ENCODE results near the gene NPHP4.

The NPHP4 gene

DNA sequence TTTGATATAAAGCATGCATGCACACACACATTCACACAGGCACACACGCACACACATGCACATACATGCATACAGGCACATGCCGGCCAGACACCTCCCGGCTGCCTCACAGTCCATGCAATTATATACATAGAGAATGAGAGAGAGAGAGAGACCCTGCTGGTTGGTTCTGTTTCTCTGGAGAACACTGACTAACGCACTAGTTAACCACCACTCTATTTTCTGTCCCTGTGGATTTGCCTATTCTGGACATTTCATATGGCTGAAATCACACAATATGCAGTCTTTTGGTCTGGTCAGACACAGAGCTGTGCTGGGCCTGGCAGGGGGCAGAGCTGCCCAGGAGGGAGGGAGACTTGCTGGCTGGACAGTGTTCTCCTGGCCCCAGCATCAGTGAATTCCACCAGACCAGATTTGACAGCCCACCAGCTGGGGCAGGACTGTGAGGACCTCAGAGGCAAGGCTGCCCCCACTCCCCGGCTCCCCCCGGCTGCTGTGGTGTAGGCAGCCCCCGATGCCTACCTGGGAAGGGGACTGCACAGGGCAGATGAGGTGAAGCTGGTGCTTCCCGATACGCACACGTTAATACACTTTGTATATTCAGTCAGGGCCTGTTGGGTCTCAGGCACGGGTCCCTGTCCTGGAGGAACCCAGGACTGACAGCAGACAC is 152.2 kb downstream of the NPHP4 start:
- FAIRE-seq: no peak

DNA sequence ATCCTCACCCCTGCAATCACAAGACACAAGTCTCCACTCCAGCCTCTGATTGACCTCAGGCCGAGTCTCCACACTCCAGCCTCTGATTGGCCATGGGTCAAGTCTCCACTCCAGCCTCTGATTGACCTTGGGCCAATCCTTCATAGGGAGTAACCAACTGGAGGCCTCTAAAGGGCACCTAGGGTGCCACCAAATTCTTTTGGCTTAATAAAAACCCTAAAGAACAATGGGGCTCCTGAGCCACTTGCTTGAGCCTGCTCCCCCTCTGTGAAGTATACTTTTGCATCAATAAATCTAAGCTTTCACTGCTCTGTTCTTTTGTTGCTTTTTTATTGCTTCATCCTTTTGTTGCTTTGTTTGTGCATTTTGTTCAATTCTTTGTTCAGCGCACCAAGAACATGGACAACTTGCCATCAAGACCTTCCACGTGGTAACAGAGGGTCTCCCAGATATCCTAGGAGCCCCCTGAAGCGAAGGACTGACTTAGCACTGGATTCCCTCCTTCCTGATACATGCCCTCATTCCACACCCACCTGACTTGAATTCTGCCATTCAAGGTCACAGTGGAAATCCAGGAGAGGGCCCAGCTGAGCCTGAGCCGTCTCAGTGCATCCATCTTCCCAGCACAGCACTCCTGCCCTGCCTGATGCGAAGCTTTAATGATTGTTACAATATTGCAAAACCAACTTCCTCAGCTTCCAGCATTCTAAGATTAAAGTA is 152.9 kb downstream of the NPHP4 start:
- FAIRE-seq: no peak

DNA sequence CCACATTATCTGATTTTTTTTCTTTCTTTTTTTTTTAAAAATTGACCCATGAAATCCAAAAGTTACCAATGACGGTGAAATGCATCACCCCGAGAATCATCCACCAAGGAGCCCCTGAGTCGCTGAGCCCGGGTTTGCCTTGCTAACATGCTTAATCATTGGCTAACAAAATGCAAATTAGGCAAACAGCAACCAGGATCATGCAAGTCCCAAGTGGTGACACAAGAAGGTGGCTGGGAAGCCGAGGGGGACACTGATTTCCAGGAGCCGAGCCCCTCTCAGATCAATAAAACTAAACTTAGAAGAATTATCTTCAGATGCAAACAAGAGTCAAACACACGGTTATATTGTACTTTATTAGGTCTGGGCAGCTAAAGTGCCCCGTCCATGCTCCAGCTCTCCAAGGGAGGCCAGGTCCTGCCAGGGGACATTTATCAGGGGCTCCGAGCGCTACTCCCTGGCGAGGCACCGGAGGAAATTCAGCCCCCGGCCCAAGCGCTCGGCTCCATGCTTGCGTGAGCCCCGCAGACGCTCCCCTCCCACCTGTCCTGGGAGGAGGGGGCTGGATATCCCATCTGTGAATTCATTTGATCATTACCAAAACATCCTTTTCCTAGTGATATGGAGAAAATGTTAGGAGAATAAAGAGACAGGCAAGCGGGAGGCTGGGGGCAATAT is 154.1 kb downstream of the NPHP4 start:
- no peak for FAIRE-seq

DNA sequence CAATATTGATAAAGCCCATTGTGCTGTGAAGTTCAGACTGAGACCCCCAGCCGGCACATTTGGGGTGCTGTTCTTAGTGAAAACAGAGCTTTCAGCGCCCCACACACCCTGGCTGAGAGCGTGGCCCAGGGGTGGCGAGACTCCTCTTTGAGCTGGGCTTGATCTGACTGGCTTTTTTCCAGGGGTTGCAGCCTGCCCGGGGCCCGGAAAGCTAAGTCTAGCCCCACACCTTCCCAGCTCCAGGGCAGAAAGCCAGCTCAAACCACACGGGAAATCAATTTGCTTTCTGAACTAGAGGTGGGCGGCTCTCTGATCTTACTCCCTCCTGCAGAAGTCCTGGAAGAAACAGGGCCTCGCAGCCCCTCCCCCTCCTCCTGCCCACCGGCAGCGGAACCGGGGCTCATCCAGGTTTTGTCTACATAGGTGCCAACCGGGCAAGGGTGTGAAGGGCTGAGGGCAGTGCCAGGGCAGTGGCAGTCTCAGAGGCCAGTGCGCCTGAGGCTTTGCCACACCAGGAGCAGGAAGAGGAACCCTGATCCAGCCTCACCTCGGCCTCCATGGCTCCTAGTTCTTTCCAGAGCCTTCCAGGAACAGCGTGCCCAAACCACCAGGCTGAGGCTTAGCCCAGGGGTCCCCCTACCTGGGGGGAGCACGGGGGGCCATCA is 155.3 kb downstream of the NPHP4 start:
- FAIRE-seq: no peak

DNA sequence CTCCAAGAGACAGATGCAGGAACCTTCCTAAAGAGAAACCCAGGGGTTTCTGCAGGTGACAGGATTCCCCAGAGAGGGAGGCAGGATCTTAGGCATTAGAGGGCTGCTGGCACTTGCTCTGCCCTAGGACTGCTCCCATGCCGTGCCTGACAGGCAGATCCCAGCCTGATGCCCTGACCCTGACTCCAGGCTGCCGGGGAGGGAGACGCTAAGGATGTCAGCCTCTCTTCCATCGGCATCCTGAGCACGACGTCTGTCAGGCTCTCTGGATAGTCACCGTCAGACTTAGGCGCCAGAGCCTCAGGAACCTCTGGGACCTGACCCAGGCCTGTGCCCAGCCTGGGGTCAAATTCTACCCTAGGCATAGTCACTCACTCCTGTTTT is 157.1 kb downstream of the NPHP4 start:
- no peak for FAIRE-seq

DNA sequence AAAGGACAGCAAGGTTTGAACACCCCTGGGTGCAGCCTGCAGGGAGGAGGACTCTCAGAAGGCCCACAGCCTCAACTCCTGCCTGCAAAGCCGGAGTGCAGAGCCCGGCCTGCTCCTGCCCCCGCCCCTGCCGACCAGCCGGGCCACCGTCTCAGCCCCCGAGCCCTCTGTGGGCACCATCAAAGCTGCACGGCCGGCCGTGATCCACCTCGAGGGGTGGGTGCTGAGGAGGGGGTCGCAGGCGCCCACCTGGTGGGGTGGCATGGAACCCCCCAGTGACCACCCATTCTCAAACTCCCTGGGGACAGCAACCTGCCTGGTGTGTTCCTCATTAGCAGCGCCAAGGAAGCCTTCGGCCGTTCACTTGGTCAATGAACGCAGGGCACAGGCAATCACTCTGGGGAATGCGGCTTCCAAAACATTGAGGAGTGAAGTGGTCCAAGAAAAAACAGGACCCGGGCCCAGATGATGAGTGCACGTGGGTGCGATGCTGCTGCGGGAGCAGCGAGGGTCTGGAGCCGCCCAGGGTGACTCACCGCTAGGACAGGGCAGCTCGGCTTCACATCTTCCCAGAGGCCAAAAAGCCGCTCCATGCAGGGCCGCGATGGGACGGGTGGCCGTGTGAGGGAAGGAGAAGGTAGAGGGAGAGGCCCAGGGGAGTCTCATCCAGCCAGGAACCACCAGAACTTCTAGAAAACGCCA is 157.6 kb downstream of the NPHP4 start:
- no peak for FAIRE-seq

DNA sequence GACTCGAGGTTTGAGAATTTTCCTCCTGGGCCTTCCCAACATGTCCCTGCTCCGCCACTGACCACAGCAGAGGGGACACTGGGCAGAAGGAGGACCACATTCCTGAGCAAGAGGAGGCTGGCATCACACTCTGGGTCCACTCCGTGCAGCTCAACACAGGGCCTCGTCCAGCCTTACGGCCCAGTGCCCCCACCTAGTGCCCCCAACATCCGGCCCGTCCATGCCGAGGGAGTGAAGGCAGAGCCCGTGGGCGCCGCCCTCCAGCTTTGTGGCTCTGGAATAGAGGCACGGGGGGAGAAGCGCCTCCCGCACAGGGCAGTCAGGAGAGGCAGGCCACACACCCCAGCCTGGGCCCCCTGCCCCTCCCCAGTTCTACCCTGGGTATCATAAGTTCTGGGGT is 158.3 kb downstream of the NPHP4 start:
- FAIRE-seq: no peak

DNA sequence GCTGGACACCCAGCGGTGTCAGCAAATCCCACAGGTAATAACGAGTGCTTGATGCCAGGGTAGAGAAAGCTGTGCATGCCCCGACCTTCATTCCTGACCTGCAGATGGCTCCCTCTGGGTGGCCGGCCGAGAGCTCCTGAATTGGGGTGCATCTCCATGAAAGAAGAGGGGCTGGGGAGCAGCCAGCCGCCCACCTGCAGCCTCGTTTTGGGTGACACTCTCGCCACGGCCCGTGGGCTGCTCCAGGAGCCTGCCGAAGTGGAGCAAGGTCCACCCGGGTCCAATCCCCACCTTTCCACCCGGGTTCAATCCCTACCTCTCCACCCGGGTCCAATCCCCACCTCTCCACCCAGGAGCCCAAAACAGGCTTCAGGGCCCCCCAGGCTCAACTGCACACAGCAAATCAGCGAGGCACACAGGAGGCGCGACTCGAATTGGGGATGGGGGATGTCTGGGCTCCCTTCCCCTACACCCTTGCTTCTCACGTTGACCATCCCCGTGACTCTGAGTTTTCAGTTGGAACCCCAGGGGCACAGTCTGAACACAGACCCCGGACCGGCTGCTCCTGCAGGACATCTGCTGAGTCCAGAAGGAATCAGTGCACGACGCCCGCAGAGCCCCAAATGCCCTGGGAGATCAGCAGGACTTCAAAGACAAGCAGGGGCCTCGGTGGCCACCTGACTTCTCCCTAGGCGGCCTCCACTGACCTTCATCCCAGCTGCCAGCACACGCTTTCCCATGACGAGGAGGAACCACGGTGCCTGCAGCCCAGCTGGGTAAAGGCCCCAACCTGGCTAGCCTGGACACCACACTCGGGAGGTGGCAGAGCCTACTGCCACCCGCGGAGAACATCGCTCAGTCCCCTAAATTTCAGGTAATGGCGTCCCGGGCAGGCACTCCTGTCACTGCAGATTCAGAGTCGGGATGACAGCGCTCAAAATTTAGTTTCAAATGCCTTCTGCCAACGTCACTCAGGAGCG is 159.0 kb downstream of the NPHP4 start:
- no peak for FAIRE-seq

DNA sequence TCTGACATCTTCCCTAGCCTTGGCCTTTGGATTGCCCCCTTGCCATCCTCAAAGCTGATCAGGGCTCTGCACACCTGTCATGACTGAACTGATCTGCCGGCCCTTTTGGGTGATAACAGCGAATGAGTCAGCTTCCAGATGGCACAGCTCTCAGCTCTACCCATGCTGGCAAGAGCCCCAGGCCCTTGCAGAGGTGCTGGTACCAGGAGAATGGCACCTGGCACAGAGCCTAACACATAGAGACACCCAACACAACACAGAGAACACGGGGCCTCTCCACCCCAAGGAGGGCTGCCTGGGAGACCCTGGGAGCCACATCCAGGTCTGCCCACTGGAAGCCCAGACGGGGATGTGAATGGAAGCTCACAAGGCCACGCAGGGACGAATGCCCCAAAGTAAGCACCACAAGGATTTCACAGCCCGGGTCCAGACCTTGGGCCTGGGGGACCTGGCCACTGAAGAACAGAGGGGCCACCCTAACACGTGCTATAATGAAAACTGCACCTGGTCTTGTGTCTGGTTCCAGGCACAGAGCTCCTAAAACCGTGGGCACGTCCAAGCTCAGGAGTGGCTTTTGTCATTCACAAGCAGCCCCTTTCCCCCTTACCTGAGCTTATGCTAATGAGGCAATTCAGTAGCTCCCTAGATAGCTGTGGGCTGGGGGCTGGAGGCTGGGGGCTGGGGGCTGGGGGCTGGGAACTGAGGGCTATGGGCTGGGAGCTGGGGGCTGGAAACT is 160.5 kb downstream of the NPHP4 start:
- FAIRE-seq: no peak

DNA sequence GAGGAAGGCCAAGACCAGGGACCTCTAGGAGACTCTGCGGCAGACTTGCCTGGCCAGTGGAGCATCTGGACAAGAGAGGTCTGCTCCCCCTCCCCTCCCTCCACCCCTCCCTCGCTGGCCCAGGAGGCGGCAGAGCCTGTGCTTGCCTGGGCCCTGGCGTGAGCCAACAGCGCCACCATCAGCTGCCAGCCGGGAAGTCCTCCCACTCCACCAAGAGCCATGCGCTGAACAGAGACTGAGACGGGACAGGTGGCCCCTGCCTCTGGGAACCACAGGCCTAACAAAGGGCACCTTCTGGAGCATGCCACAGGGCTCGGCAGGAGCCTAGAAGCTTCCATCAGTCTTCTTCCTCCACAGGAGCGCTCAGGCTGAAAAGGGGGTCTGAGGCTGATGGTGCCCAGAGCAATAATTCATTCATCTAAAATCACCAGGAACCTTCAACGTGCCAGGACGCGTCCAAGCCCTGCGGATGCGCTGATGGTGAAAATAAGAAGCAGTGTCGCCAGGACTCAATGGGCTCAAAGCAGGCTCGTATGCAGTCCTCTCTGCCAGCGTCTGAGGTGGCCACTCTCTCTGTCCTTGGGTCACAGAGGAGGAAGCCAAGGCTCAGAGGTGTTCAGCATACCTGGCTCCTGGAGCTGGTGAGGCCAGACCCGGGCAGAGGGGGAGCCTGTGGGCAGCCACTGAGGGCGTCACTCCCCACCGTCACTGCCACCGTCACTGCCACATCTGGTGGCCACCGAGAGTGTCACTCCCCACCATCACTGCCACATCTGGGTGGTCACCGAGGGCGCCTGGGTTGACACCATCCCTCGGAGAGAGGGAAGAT is 161.2 kb downstream of the NPHP4 start:
- FAIRE-seq: no peak

DNA sequence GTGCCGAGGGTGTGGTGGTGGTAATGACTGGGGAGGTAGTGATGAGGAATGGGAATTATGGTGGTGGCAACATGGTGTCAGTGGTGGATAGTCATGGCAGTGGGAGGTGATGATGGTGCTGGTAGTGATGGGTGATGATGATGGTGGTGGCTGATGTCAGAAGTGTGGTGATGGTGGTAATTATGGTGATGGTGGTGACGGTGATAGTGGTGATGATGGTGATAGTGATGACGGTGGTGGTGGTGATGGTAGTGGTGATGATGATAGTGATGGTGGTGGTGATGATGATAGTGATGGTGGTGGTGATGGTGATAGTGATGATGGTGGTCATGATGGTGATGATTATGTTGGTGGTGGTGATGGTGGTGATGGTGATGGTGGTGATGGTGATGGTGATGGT is 162.8 kb downstream of the NPHP4 start:
- no peak for FAIRE-seq

DNA sequence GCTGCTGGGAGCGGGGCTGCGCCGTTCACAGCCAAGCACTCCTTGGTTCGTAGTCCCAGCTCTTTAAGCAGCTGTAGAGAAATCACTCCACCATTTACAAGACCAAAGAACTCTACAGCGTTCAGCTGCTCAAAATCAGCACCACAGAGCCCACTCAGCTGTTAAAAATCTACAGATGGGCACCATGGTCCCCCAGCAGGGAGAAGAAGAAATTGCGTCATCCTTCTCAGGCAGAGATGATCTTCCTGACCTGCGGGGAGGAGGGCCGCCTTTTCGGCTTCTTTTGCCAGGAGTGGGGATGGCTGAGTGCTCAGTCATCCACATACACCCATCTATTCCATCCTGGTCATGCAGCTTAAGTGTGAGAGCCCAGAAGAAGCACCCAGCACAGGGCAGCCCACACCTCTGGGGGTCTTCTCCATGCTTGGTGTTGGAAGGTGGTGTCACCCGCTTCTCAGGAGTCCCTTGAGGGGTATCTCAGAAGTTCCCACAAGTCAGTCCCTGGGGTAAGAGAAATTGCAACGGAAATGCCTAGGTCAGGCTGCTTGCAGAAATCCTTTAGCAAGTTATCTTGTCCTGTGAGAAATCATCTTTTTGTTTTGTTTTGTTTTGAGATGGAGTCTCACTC is 163.8 kb downstream of the NPHP4 start:
- no peak for FAIRE-seq

DNA sequence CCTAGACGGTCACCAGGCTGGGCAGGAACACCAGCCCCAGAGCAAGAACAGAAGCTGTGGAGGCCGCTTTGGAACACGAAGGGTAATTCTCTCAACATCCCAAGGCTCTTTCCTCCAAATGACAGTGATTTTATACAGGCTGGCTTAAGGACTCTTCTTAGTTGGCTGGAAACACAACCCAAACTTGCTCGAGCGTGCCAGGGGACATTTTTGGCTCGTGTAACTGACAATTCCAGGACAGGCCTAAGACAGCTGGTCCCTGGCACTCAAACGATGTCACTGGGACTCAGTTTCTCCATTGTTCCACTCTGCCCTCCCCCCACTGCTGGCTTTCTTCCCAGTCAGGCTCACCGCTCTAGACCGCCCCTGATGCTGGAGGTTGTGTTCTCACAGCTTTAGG is 164.7 kb downstream of the NPHP4 start:
- no peak for FAIRE-seq

DNA sequence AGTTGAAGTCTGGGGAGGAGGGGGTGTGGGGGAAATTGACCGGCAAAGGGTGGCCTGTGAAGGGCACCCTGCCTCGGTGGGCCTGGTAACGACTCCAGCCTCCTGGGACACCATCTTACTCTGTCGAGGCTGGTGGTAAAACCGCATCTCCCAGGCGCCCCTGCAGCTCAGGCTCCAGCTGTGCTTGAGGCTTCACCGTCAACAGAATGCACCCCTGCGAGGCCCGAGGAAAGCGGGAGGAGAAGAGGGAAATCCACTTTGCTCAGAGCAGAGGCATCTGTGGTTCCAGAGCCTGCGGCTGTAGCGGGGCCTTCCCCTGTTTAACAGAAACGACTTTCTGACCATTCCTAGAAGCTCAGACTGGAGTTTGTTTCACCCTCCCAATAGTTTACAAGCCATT is 165.6 kb downstream of the NPHP4 start:
- FAIRE-seq: no peak

DNA sequence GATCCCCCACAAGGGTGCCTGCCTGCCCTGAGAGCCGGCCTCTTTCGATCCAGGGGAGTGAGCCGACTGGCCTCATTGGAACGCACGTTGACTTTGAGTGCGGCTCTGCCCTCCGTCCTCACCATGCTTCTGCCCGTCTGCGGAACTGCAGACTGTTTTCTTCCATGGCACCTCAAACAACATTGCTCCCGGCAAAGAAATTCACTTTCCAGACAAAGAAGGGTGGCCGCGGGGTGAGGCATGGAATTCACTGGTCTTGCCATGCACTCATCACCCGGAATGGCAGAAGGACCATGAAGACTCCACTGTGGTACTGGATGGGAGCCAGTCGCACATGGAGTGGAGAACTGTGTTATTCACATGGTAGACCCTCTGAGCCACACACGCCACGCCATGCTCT is 169.5 kb downstream of the NPHP4 start:
- no peak for FAIRE-seq

DNA sequence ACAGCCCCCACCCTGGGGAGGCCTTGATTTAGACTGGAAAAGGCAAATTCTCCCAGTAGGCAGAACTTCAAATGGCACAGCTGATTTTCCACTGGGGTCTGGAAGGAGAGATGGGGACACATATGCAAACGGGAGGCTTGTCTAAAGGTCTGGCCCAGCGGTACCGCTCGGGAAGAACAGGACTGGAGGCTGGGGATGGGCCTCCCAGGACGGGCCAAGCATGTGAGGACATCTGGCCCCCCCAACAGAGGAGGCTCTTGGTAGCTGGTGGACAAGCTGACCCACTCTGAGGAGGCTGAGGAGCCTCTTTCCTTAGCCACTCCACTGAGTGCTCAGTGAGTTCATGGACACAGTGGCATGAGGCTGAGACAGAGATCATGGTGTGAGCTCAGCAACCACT is 170.0 kb downstream of the NPHP4 start:
- no peak for FAIRE-seq

DNA sequence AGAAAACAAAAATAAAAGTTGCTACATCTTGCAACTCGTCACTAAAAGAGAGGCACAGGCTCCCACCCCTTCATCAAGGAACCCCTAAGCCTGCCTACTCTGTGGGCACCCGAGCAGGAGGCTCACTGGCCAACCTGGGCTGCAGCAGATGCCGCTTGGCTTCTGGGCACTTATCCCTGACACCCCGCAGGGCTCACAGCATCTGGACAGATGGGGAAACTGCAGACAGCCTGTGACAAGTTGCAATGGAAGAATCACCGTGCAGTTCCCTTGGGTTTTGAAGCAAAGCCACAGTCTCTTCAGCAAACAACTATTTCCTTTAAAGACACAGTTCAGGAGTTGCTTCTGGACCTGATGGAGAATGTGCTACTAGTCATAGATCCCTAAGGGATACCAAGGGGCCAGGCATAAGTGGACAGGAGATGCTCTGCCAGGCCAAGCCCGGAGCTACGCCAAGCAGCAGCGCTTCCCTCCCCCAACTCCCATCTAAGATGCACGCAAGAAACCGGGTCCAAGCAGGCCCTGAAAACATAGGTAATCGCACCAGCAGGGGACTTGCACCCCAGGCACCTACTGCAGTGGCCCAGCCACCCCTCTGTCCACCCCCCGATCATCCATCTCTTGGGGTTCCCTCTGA is 170.6 kb downstream of the NPHP4 start:
- FAIRE-seq: no peak

DNA sequence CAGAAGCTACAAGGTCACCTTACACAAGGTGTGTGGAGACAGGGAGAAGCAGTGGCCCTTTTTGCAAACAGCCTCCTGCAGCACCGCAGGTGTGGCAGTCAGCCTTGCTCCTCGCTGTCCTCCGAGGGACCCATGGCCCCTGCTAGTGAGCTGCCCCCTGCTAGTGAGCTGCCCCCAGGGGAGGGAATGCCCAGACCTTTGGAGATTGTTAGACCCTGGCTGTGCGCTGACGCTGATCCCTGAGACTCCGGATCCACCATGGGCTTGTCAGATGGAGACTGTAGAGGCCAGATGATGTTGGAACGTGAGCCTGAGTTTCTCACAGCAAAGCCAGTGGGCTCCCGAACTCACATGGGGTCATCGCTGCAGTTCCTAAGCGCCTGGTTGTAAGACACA is 172.2 kb downstream of the NPHP4 start:
- no peak for FAIRE-seq

DNA sequence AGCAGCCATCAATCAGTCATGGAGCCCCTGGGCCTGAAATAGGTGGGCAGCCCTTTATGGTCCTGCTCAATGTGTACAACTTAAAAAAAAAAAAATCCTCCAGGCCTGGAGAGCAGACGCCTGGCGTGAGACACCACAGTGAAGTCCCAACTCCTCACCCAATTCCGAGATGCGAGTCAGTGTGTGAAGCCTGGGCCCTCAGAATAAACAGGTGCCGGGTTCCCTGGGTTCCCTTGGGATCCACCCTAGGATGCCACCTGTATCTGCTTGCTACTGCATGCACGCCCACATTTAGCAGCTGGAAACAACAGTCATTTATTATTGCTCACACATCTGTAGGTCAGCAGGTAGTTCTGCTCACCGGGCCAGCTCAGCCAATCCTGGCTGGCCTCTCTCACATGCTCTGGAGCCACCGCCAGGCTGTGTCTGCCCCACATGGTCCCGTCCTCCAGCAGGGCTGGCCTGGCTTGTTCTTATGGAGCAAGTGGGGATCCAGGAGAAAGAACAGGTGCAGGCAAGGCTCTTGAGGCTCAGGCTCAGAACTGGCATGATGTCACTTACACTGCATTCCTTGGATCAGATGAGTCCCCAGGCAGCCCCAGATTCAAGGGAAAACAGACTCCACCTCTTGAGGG is 172.7 kb downstream of the NPHP4 start:
- FAIRE-seq: no peak

All from G401.6 (cell line).